ENCODE results near the gene METTL23. TPM values are rescaled to one million over a fixed set of nuclear protein-coding genes. Genes with fewer than 3 reads are reported as not detected.

METTL23 gene
- total RNA-seq, 4 donors from 2014 or later: 33.6 to 58.3 (median 51.3) TPM

DNA sequence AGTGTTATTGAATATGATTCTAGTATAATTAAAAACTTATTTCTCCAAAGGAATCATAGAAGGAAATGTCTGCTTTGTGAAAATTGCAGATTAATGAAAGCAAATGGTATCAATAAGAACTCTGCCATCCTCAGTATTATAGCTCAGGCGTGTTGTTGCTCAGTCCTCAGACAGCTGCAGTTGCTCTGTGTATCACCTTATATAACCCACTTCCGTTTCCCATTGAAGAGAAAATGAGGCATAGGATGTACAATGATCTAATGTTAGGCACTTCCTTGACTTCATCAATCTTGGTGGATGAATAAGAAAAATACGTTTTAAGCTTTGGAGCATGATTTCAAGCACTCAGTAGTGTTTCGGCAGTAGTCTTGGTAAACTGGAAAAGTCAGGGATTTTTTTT, 25.4 kb downstream of the METTL23 start:
- WGBS, 2 donors: 88 to 92% methylated on average over 4 of the region's 4 CpGs
- Histone ChIP-seq H3K4me3 (replicated peaks in 1 of 3) (no peak overlapping the region), H3K27me3 (no peaks in the 10 kb centered on the region), H3K9me3 (no peaks in the 10 kb centered on the region), H3K36me3 (peaks cover 0 to 6% of the 10 kb centered on the region in 2 donors), H3K4me1 (no peaks in the 10 kb centered on the region), H3K27ac (no peak overlapping the region)
- intact Hi-C loops (cut with DNase I): no loop called here
- TF ChIP-seq CTCF (IDR thresholded peaks at IDR 0.05): no peak
- TF ChIP-seq POLR2A (IDR thresholded peaks at IDR 0.05): no peak
- no peak for DNase-seq

- H3K4me3 ChIP-seq (replicated peaks in 1 of 3): no peak overlapping the region
- DNase-seq: peak; percentile 15 to 37
- H3K27me3 ChIP-seq: no peaks in the 10 kb centered on the region
- H3K27ac ChIP-seq: no peak overlapping the region
- no peaks in the 10 kb centered on the region for H3K9me3 ChIP-seq
- peaks cover 0 to 6% of the 10 kb centered on the region in 2 donors for H3K36me3 ChIP-seq
- intact Hi-C loops (cut with DNase I): no loop called here
- 85 to 91% methylated on average over 12 of the region's 12 CpGs for WGBS, 2 donors
- TF ChIP-seq POLR2A (IDR thresholded peaks at IDR 0.05): no peak
- no peak for TF ChIP-seq CTCF (IDR thresholded peaks at IDR 0.05)
- no peaks in the 10 kb centered on the region for H3K4me1 ChIP-seq
Observed at GRCh38 chr17:76753061-76753961, 26.7 kb downstream of the METTL23 start.

DNA sequence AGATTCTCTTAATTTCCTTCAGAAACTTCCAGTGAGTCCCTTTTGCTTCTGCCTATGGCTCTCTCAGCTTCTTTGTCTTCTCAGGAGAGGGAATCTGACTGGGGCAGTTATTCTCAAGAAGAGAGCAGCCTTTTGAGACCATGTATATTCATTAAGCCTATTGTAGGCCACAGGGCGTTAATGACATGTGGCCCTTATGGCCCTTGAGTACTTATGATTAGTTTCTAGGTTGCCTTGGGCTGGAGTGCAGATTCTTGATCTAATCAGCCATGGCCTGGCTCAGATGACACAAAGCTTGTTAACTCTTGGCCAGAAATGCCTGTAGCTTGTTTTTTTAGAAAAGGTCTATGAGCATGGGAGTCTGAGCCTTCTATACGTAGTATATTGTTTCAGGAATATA, 28.6 kb downstream of the METTL23 start:
- Histone ChIP-seq H3K36me3 (peaks cover 0 to 6% of the 10 kb centered on the region in 2 donors), H3K27me3 (no peaks in the 10 kb centered on the region), H3K9me3 (no peaks in the 10 kb centered on the region), H3K4me3 (replicated peaks in 1 of 3) (no peak overlapping the region), H3K4me1 (no peaks in the 10 kb centered on the region), H3K27ac (no peak overlapping the region)
- DNase-seq: no peak
- TF ChIP-seq CTCF (IDR thresholded peaks at IDR 0.05) (no peak), POLR2A (IDR thresholded peaks at IDR 0.05) (no peak)
- intact Hi-C loops (cut with DNase I): no loop called here
- WGBS, 2 donors: 95 to 98% methylated on average over 2 of the region's 2 CpGs

DNA sequence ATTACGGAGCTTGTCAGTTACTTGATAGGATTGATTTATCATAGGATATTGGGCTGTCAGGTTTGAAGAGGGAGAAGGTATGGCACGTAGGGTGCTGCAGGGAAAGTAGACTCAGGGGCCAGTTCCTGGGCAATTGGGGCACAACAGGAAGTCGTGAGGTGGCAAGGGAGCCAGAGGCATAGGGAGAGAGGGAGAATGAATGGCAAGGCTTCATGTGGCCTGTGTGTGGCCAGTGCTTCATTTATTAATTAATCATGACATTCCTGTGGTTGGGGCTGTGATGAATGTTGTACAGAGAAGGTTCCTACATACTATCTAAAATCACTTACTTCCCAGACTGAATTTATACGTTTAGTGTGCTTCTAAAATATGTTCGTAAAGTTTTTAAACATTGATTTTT, 30.6 kb downstream of the METTL23 start:
- 90 to 92% methylated on average over 5 of the region's 5 CpGs for WGBS, 2 donors
- no peak overlapping the region for H3K4me3 ChIP-seq (replicated peaks in 1 of 3)
- no peak overlapping the region for H3K27ac ChIP-seq
- TF ChIP-seq POLR2A (IDR thresholded peaks at IDR 0.05) (no peak), CTCF (IDR thresholded peaks at IDR 0.05) (no peak)
- peaks cover 0 to 6% of the 10 kb centered on the region in 2 donors for H3K36me3 ChIP-seq
- H3K9me3 ChIP-seq: no peaks in the 10 kb centered on the region
- no peak for DNase-seq
- H3K4me1 ChIP-seq: no peaks in the 10 kb centered on the region
- intact Hi-C loops (cut with DNase I): no loop called here
- no peaks in the 10 kb centered on the region for H3K27me3 ChIP-seq

DNA sequence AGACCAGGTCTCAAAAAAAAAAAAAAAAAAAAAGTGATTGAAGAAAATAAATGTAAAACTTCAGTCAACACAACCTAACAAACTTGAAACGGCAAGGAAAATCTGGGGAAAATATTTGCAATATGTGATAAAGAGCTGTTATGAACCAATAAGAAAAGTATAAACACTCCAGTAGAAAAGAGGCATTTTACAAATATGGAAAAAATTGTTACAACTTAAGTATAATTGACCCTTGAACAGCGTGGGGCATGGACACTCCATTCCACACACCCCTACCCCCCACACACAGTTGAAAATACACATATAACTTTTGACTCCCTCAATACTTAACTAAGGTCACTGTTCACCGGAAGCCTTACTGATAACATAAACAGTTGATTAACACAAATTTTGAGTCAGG, 31.9 kb downstream of the METTL23 start:
- H3K9me3 ChIP-seq: no peaks in the 10 kb centered on the region
- 97 to 98% methylated on average over 3 of the region's 3 CpGs for WGBS, 2 donors
- DNase-seq: no peak
- H3K36me3 ChIP-seq: peaks cover 0 to 6% of the 10 kb centered on the region in 2 donors
- TF ChIP-seq CTCF (IDR thresholded peaks at IDR 0.05): no peak
- TF ChIP-seq POLR2A (IDR thresholded peaks at IDR 0.05): no peak
- intact Hi-C loops (cut with DNase I): no loop called here
- H3K27me3 ChIP-seq: no peaks in the 10 kb centered on the region
- no peaks in the 10 kb centered on the region for H3K4me1 ChIP-seq
- no peak overlapping the region for H3K4me3 ChIP-seq (replicated peaks in 1 of 3)
- no peak overlapping the region for H3K27ac ChIP-seq

All from thyroid gland (tissue), 4 donors.